GM18858 (cell line): ENCODE results near the gene ZBTB20.

Experiments
- ATAC-seq: cut with Tn5 transposase; IDR thresholded peaks from one replicate; pipeline ENCODE4 v1.9.1; 2021; ENCODE audit not compliant: unreplicated experiment

Gene ZBTB20

GRCh38 chr3:114502204-114502603, 644.9 kb downstream of the ZBTB20 start:
- no peak for ATAC-seq

GRCh38 chr3:114499976-114500375, 647.1 kb downstream of the ZBTB20 start:
- ATAC-seq = no peak

GRCh38 chr3:114498539-114499370, 648.3 kb downstream of the ZBTB20 start:
- no peak for ATAC-seq

GRCh38 chr3:114496874-114497273, 650.2 kb downstream of the ZBTB20 start:
- no peak for ATAC-seq

- ATAC-seq = no peak
Measured at GRCh38 chr3:114496466-114496865, 650.6 kb downstream of the ZBTB20 start.

GRCh38 chr3:114496021-114496434, 651.1 kb downstream of the ZBTB20 start:
- no peak for ATAC-seq

- no peak for ATAC-seq
Measured at GRCh38 chr3:114494498-114494897, 652.6 kb downstream of the ZBTB20 start.

- no peak for ATAC-seq
Measured at GRCh38 chr3:114490829-114491228, 656.3 kb downstream of the ZBTB20 start.

GRCh38 chr3:114487502-114487901, 659.6 kb downstream of the ZBTB20 start:
- no peak for ATAC-seq

GRCh38 chr3:114484919-114485318, 662.2 kb downstream of the ZBTB20 start:
- ATAC-seq = no peak

- no peak for ATAC-seq
Measured at GRCh38 chr3:114481113-114481512, 666.0 kb downstream of the ZBTB20 start.

- no peak for ATAC-seq
Measured at GRCh38 chr3:114480442-114480841, 666.6 kb downstream of the ZBTB20 start.

- ATAC-seq = no peak
Measured at GRCh38 chr3:114478801-114479200, 668.3 kb downstream of the ZBTB20 start.

GRCh38 chr3:114476511-114476910, 670.6 kb downstream of the ZBTB20 start:
- ATAC-seq = no peak

- ATAC-seq = no peak
Measured at GRCh38 chr3:114471478-114471877, 675.6 kb downstream of the ZBTB20 start.

- no peak for ATAC-seq
Measured at GRCh38 chr3:114469070-114469469, 678.0 kb downstream of the ZBTB20 start.

GRCh38 chr3:114466816-114467215, 680.3 kb downstream of the ZBTB20 start:
- ATAC-seq = no peak

GRCh38 chr3:114466251-114466650, 680.8 kb downstream of the ZBTB20 start:
- no peak for ATAC-seq

GRCh38 chr3:114464548-114464947, 682.5 kb downstream of the ZBTB20 start:
- peak; percentile 83 for ATAC-seq

- ATAC-seq = no peak
Measured at GRCh38 chr3:114462750-114463149, 684.3 kb downstream of the ZBTB20 start.

GRCh38 chr3:114460459-114460858, 686.6 kb downstream of the ZBTB20 start:
- ATAC-seq = peak; percentile 39

- peak; percentile 85 for ATAC-seq
Measured at GRCh38 chr3:114456742-114457141, 690.3 kb downstream of the ZBTB20 start.

GRCh38 chr3:114455432-114455831, 691.7 kb downstream of the ZBTB20 start:
- ATAC-seq = no peak
